Measurements from ENCODE around the gene JSRP1.
A peak's percentile ranks its signal among the peaks of the same experiment; 100 is the strongest.

JSRP1 gene

GRCh38 chr19:2271234-2272103 lies 15.3 kb upstream of the JSRP1 start:
- POLR2A ChIA-PET, result interaction anchor here (0.6 to 1.3 kb wide), 5 partner anchors 17 to 368 kb away, joined by 3 to 4 read pairs (median 3); no protein-coding TSS in a partner anchor
- CTCF ChIA-PET, result interaction anchor here (0.6 to 3.7 kb wide), 6 partner anchors 12 to 120 kb away, joined by 3 to 16 read pairs (median 4); partner anchors contain the start of gene AP3D1
- H3K4me3 ChIP-seq (ENCODE audit: low read depth, low read length), result peak overlapping the region; percentile 100
- no peak for DNase-seq (ENCODE audit: low read depth, low spot score)
- TF ChIP-seq CTCF (IDR thresholded peaks at IDR 0.05; ENCODE audit: insufficient read depth, low read length, missing control alignments), result no peak

- POLR2A ChIA-PET, result interaction anchor here (1.1 to 1.3 kb wide), 4 partner anchors 16 to 115 kb away, joined by 3 to 6 read pairs (median 4); no protein-coding TSS in a partner anchor
- DNase-seq (ENCODE audit: low read depth, low spot score), result no peak
- peak overlapping the region; percentile 100 for H3K4me3 ChIP-seq (ENCODE audit: low read depth, low read length)
- no peak for TF ChIP-seq CTCF (IDR thresholded peaks at IDR 0.05; ENCODE audit: insufficient read depth, low read length, missing control alignments)
- CTCF ChIA-PET, result interaction anchor here (0.6 to 1.5 kb wide), 6 partner anchors 11 to 120 kb away, joined by 3 to 5 read pairs (median 3); partner anchors contain the start of gene AP3D1
Observed at GRCh38 chr19:2270423-2271233, 14.4 kb upstream of the JSRP1 start.

GRCh38 chr19:2270157-2270422 lies 13.9 kb upstream of the JSRP1 start:
- ChIA-PET CTCF (interaction anchor here (0.9 to 1.5 kb wide), 3 partner anchors 10 to 112 kb away, joined by 3 to 4 read pairs (median 3); no protein-coding TSS in a partner anchor), POLR2A (interaction anchor here (0.7 to 1.1 kb wide), 4 partner anchors 15 to 114 kb away, joined by 3 to 6 read pairs (median 3); no protein-coding TSS in a partner anchor)
- no peak for DNase-seq (ENCODE audit: low read depth, low spot score)
- TF ChIP-seq CTCF (IDR thresholded peaks at IDR 0.05; ENCODE audit: insufficient read depth, low read length, missing control alignments), result no peak
- H3K4me3 ChIP-seq (ENCODE audit: low read depth, low read length), result peak overlapping the region; percentile 100

- H3K4me3 ChIP-seq (ENCODE audit: low read depth, low read length), result peak overlapping the region; percentile 100
- TF ChIP-seq CTCF (IDR thresholded peaks at IDR 0.05; ENCODE audit: insufficient read depth, low read length, missing control alignments), result no peak
- peak; percentile 56 for DNase-seq (ENCODE audit: low read depth, low spot score)
- CTCF ChIA-PET, result interaction anchor here (0.9 to 1.2 kb wide), 2 partner anchors 10 to 111 kb away, joined by 3 read pairs; no protein-coding TSS in a partner anchor
- POLR2A ChIA-PET, result interaction anchor here (0.7 to 1.1 kb wide), 4 partner anchors 14 to 113 kb away, joined by 3 to 6 read pairs (median 3); no protein-coding TSS in a partner anchor
Observed at GRCh38 chr19:2269244-2270156, 13.3 kb upstream of the JSRP1 start.

- ChIA-PET POLR2A (no interaction called here), CTCF (no interaction called here)
- no peak for DNase-seq (ENCODE audit: low read depth, low spot score)
- peak overlapping the region; percentile 72 for H3K4me3 ChIP-seq (ENCODE audit: low read depth, low read length)
- no peak for TF ChIP-seq CTCF (IDR thresholded peaks at IDR 0.05; ENCODE audit: insufficient read depth, low read length, missing control alignments)
Observed at GRCh38 chr19:2268861-2269243, 12.6 kb upstream of the JSRP1 start.
